Measurements from ENCODE around the gene AUNIP.

The AUNIP gene

GRCh38 chr1:25906644-25907300 lies 47.5 kb upstream of the AUNIP start:
- peaks cover 20 to 29% of the 10 kb centered on the region in 2 donors for H3K4me1 ChIP-seq (ENCODE audit: control insufficient read depth in 2 of 2, insufficient read depth in 1 of 2, low read depth in 1 of 2, low read length in 2 of 2)
- peak overlapping the region; percentile 98 for H3K23ac ChIP-seq (ENCODE audit: low read depth, low read length, poor library complexity)
- H4K91ac ChIP-seq (ENCODE audit: low read depth, low read length, poor library complexity): peak overlapping the region; percentile 94

DNA sequence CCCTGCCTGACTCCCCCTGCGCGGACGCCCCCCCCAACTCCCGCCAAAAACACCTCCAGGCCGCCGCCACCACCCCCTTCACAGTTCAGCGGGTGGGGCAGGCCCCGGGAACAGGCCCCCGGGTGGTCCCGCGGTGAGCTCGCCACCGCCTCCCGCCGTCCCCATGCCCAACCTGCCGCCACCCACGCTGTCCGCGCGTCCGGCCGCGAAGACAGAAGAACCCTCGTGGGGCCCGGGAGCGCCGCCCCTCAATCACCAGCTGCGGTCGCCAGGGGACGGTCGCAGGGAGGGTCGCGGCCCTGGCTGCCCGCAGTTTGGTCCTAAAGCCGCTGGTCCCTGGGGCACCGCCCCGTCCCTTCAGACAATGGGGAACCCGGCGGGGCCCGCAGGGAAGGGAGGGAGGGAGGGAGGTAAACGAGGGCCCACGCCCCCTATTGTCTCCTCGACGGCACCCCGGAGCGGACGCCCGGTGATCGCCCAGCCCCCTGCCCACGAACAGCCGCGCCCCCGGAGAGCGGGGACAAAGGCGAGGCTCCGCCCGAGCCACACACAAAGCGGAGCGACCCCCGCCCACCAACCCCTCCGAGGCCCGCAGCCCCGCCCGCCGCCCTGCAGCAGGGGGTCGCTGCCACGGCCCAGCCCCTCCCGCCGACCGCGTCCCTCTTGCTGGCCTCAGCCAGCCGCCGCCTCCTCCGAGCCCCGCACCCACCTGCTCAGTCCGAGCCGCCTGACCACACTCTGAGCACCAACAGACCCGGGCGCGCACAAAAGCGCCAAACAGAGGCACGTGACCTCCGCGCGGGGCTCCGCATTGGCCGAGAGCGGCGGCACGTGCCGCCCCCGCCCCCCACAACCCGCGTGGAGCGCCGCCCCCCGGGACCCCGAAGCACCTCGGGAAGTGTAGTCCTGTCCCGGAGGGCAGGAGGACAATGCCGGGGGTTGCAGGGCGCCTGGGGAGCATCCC lies 46.7 kb upstream of the AUNIP start, which contains the start of gene STMN1:
Gene STMN1, minus strand, starts transcription at position 740 of the 964 bp plus-strand sequence. CDS start 1,743 bp downstream, outside the sequence.
- Histone ChIP-seq H3K27me3 (ENCODE audit: control insufficient read depth in 3 of 3, insufficient read depth in 3 of 3, low read depth in 1 of 3, low read length in 3 of 3) (no peaks in the 10 kb centered on the region), H2AK5ac (ENCODE audit: low read depth, low read length) (peak within 1 kb of the TSS; percentile 100), H3K4me2 (ENCODE audit: insufficient read depth, low read length, poor library complexity, severe bottlenecking) (peak within 1 kb of the TSS; percentile 78), H2BK12ac (ENCODE audit: low read length) (peak within 1 kb of the TSS; percentile 91), H3K18ac (ENCODE audit: low read length) (peak within 1 kb of the TSS; percentile 99), H4K91ac (ENCODE audit: low read depth, low read length, poor library complexity) (peak within 1 kb of the TSS; percentile 94), H4K8ac (ENCODE audit: low read depth, low read length) (peak within 1 kb of the TSS; percentile 67), H3K14ac (ENCODE audit: low read length) (no peak within 1 kb of the TSS), H3K9ac (ENCODE audit: low read depth, low read length, poor library complexity) (peak within 1 kb of the TSS; percentile 94), H3K27ac (replicated peaks; ENCODE audit: low read length) (peak within 1 kb of the TSS; percentile 95), H3K4ac (ENCODE audit: low read length) (peak within 1 kb of the TSS; percentile 93), H3K79me1 (ENCODE audit: low read depth, low read length) (peaks cover 4% of the 10 kb centered on the region), H3K4me1 (ENCODE audit: control insufficient read depth in 2 of 2, insufficient read depth in 1 of 2, low read depth in 1 of 2, low read length in 2 of 2) (peaks cover 24 to 29% of the 10 kb centered on the region in 2 donors), H3K23ac (ENCODE audit: low read depth, low read length, poor library complexity) (peak within 1 kb of the TSS; percentile 98), H3K9me3 (replicated peaks in 1 of 2; ENCODE audit: control insufficient read depth in 2 of 2, insufficient read depth in 1 of 2, low read depth in 1 of 2, low read length in 2 of 2) (peaks cover 0 to 2% of the 10 kb centered on the region in 2 donors), H3K36me3 (replicated peaks in 1 of 2; ENCODE audit: control insufficient read depth in 2 of 2, insufficient read depth in 2 of 2, low read length in 2 of 2) (peaks cover 12 to 36% of the 10 kb centered on the region in 2 donors), H2BK5ac (ENCODE audit: low read length) (peak within 1 kb of the TSS; percentile 33), H2BK15ac (ENCODE audit: low read length) (peak within 1 kb of the TSS; percentile 97), H2AFZ (ENCODE audit: low read length) (peak within 1 kb of the TSS; percentile 84), H3K4me3 (ENCODE audit: low read length in 2 of 2) (peak within 1 kb of the TSS; percentile 63 to 97), H2BK120ac (ENCODE audit: low read depth, low read length) (peak within 1 kb of the TSS; percentile 89)
- peak; percentile 97 for DNase-seq (ENCODE audit: low spot score)
- no CpG with 5 or more reads among the region's 102 CpGs for WGBS, 2 donors (ENCODE audit: extremely low coverage in 2 of 2, insufficient read length in 2 of 2, insufficient replicate concordance in 1 of 2)

More at GRCh38 chr1:25906644-25907300, 47.5 kb upstream of the AUNIP start:
- Histone ChIP-seq H3K27me3 (ENCODE audit: control insufficient read depth in 3 of 3, insufficient read depth in 3 of 3, low read depth in 1 of 3, low read length in 3 of 3) (no peaks in the 10 kb centered on the region), H2BK15ac (ENCODE audit: low read length) (peak overlapping the region; percentile 97), H2BK120ac (ENCODE audit: low read depth, low read length) (peak overlapping the region; percentile 89), H3K14ac (ENCODE audit: low read length) (no peak overlapping the region), H3K27ac (replicated peaks; ENCODE audit: low read length) (peak overlapping the region; percentile 47), H3K4me2 (ENCODE audit: insufficient read depth, low read length, poor library complexity, severe bottlenecking) (peak overlapping the region; percentile 78), H3K79me1 (ENCODE audit: low read depth, low read length) (peaks cover 4% of the 10 kb centered on the region), H3K36me3 (replicated peaks in 1 of 2; ENCODE audit: control insufficient read depth in 2 of 2, insufficient read depth in 2 of 2, low read length in 2 of 2) (peaks cover 7 to 28% of the 10 kb centered on the region in 2 donors), H3K18ac (ENCODE audit: low read length) (peak overlapping the region; percentile 98), H2BK12ac (ENCODE audit: low read length) (peak overlapping the region; percentile 91), H3K9ac (ENCODE audit: low read depth, low read length, poor library complexity) (peak overlapping the region; percentile 78), H3K4ac (ENCODE audit: low read length) (peak overlapping the region; percentile 93), H2BK5ac (ENCODE audit: low read length) (no peak overlapping the region), H2AFZ (ENCODE audit: low read length) (peak overlapping the region; percentile 84), H4K8ac (ENCODE audit: low read depth, low read length) (peak overlapping the region; percentile 67), H3K9me3 (replicated peaks in 1 of 2; ENCODE audit: control insufficient read depth in 2 of 2, insufficient read depth in 1 of 2, low read depth in 1 of 2, low read length in 2 of 2) (peaks cover 0 to 2% of the 10 kb centered on the region in 2 donors), H2AK5ac (ENCODE audit: low read depth, low read length) (peak overlapping the region; percentile 100), H3K4me3 (ENCODE audit: low read length in 2 of 2) (peak overlapping the region; percentile 63 to 73)
- no peak for DNase-seq (ENCODE audit: low spot score)
- no CpG with 5 or more reads among the region's 34 CpGs for whole genome bisulfite sequencing, 2 donors (ENCODE audit: extremely low coverage in 2 of 2, insufficient read length in 2 of 2, insufficient replicate concordance in 1 of 2)

DNA sequence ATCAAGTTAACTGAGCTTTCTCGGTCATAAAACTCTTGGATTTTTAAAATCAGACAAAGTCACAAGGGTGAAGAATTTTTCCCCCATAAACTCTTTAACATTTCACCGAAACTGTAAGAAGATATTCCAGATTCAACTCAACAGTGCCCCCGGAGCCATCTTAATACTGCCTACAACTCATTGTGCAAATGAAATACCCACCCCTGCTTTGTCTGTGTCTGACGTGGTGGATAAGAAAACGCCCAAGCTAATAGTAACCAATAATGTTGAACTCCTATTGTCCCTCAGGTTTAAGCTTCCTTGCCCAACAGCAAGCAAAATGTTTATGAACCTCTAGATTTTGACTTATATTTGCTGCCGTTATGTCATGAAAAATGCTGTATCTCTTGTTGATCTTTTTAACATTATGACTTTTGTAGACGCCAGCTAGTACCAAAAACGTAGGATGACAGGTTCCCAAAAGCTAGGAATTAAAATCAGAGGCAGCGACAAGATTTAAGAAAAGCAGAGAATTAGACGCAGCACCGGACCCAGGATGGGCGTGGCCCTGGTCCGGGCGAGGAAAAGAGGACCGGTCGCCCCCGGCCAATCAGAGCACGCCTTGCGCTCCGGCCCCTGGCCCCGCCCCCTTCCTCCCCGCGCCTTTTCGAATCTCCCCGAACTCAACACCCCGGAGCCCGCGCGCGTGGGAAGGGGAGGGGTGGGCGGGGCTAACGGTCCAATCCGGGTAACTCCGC lies 45.9 kb upstream of the AUNIP start:
- no peak overlapping the region for H2BK15ac ChIP-seq (ENCODE audit: low read length)
- no peak overlapping the region for H2BK120ac ChIP-seq (ENCODE audit: low read depth, low read length)
- H3K14ac ChIP-seq (ENCODE audit: low read length): no peak overlapping the region
- H2AK5ac ChIP-seq (ENCODE audit: low read depth, low read length): no peak overlapping the region
- WGBS, 2 donors (ENCODE audit: extremely low coverage in 2 of 2, insufficient read length in 2 of 2, insufficient replicate concordance in 1 of 2): no CpG with 5 or more reads among the region's 34 CpGs
- peaks cover 0 to 2% of the 10 kb centered on the region in 2 donors for H3K9me3 ChIP-seq (replicated peaks in 1 of 2; ENCODE audit: control insufficient read depth in 2 of 2, insufficient read depth in 1 of 2, low read depth in 1 of 2, low read length in 2 of 2)
- H3K18ac ChIP-seq (ENCODE audit: low read length): no peak overlapping the region
- peaks cover 4% of the 10 kb centered on the region for H3K79me1 ChIP-seq (ENCODE audit: low read depth, low read length)
- no peak overlapping the region for H2BK5ac ChIP-seq (ENCODE audit: low read length)
- no peak overlapping the region for H4K91ac ChIP-seq (ENCODE audit: low read depth, low read length, poor library complexity)
- H3K4me1 ChIP-seq (ENCODE audit: control insufficient read depth in 2 of 2, insufficient read depth in 1 of 2, low read depth in 1 of 2, low read length in 2 of 2): peaks cover 24 to 31% of the 10 kb centered on the region in 2 donors
- peak overlapping the region; percentile 95 for H3K27ac ChIP-seq (replicated peaks; ENCODE audit: low read length)
- no peak overlapping the region for H4K8ac ChIP-seq (ENCODE audit: low read depth, low read length)
- H3K4ac ChIP-seq (ENCODE audit: low read length): no peak overlapping the region
- peak overlapping the region; percentile 63 to 97 for H3K4me3 ChIP-seq (ENCODE audit: low read length in 2 of 2)
- no peak overlapping the region for H2AFZ ChIP-seq (ENCODE audit: low read length)
- H3K36me3 ChIP-seq (replicated peaks in 1 of 2; ENCODE audit: control insufficient read depth in 2 of 2, insufficient read depth in 2 of 2, low read length in 2 of 2): peaks cover 14 to 45% of the 10 kb centered on the region in 2 donors
- DNase-seq (ENCODE audit: low spot score): peak; percentile 95
- no peaks in the 10 kb centered on the region for H3K27me3 ChIP-seq (ENCODE audit: control insufficient read depth in 3 of 3, insufficient read depth in 3 of 3, low read depth in 1 of 3, low read length in 3 of 3)
- H3K23ac ChIP-seq (ENCODE audit: low read depth, low read length, poor library complexity): no peak overlapping the region
- peak overlapping the region; percentile 73 for H3K4me2 ChIP-seq (ENCODE audit: insufficient read depth, low read length, poor library complexity, severe bottlenecking)
- H2BK12ac ChIP-seq (ENCODE audit: low read length): no peak overlapping the region
- H3K9ac ChIP-seq (ENCODE audit: low read depth, low read length, poor library complexity): no peak overlapping the region
